B cell (primary cell): ENCODE data around the gene ZFHX2.

ENCODE experiments used
- CTCF ChIP-seq: fragments of 200-600 bp; IDR thresholded peaks from one replicate; pipeline ENCODE4 v1.8.0; 2022; ENCODE audit warnings: antibody characterized with exemption, mild to moderate bottlenecking
- EZH2 ChIP-seq: IDR thresholded peaks from 2 replicates; pipeline ENCODE4 v1.6.1; 2012; ENCODE audit warnings: borderline replicate concordance, low read depth, mild to moderate bottlenecking, moderate library complexity, low read length; ENCODE audit not compliant: insufficient read depth, poor library complexity, severe bottlenecking

- no peak for TF ChIP-seq EZH2
- TF ChIP-seq CTCF = no peak
Measured at GRCh38 chr14:23550812-23551265, 726 bp downstream of the ZFHX2 start.
